ENCODE results near the gene SLC7A6. TPM values are rescaled to one million over a fixed set of nuclear protein-coding genes. Genes with fewer than 3 reads are reported as not detected.
A peak's percentile ranks its signal among the peaks of the same experiment; 100 is the strongest.

Gene SLC7A6
- total RNA-seq, 1 donor, result 15.2 TPM

DNA sequence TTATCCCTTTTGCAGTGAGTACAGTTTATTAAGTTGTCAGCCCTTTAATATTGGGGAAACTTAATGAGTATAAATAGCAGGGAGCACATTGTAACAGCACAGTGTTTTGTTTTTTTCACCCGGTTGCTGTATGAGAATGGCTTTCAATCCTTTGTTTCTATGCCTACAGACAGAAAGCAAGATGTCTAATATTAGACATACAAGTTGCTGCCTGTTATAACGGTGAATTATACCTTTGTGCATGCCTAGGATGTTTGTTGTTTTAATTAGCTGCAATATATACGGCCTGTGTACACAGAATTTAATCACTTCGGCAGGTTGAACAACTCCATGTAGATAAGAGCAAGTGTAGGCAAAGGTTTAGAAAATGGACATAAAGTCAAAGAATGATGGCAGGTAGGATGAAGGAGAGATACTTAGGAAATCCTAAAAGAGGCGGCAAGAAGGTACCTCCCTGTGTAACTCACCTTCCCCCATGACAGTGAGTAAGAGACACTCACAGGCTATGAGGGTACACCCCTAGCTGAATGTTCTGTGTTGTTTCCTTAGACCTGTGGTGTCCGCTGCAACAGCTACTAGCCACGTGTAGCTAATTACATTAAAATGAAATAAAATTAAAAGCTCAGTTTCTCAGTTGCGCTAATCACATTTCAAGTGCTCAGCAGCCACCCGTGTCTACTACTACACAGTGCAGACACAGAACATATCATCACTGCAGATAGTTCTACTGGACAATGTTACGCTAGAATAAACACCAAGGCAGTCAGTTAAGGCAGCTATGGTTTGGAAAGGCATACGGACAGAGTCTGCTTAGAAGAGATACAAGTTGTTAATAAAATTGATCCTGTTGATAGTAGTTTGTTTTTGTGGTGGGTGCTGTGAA, 35.5 kb downstream of the SLC7A6 start:
- TF ChIP-seq, protein P1, sequence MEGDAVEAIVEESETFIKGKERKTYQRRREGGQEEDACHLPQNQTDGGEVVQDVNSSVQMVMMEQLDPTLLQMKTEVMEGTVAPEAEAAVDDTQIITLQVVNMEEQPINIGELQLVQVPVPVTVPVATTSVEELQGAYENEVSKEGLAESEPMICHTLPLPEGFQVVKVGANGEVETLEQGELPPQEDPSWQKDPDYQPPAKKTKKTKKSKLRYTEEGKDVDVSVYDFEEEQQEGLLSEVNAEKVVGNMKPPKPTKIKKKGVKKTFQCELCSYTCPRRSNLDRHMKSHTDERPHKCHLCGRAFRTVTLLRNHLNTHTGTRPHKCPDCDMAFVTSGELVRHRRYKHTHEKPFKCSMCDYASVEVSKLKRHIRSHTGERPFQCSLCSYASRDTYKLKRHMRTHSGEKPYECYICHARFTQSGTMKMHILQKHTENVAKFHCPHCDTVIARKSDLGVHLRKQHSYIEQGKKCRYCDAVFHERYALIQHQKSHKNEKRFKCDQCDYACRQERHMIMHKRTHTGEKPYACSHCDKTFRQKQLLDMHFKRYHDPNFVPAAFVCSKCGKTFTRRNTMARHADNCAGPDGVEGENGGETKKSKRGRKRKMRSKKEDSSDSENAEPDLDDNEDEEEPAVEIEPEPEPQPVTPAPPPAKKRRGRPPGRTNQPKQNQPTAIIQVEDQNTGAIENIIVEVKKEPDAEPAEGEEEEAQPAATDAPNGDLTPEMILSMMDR (IDR thresholded peaks at IDR 0.05; ENCODE audit: insufficient read depth, low read length), result no peak
- DNase-seq (ENCODE audit: low read depth), result no peak
- no peak overlapping the region for H3K4me3 ChIP-seq (ENCODE audit: low read depth, low read length)

DNA sequence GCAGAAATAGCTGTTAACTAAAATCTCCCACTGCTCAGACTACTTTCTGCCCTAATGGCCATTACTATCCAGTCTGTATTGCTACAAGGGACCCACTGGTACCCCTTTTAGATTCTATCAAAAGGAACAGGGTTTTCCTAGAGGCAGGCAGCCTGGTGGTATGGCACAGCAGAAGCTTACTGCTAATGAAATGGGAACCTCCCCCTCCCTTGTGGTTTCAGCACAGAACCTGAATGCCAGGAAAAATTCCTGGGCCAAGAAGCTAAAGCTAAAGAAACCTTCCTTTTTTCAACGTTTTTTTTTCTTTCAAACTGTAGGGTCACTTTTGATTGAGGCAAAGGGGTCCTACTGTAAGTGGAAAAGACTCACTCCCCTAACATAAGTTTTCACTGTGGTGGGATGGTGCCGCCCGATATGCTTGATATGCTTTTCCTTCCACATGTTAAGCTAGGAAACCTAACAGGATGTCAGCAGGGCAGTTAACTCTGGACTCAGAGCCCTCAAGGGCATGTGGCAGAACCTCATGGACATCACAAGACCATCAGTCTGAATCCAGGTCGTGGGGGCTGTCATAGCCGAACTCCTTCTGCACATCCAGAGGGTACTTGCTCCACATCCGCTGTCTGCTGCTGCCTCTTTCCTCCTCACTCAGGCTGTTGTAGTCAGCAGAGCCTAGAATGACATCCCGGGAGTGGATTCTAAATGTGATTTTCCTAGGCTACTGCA, 36.6 kb downstream of the SLC7A6 start:
- DNase-seq (ENCODE audit: low read depth), result peak; percentile 14
- TF ChIP-seq, protein P1 (IDR thresholded peaks at IDR 0.05; ENCODE audit: insufficient read depth, low read length), result no peak

DNA sequence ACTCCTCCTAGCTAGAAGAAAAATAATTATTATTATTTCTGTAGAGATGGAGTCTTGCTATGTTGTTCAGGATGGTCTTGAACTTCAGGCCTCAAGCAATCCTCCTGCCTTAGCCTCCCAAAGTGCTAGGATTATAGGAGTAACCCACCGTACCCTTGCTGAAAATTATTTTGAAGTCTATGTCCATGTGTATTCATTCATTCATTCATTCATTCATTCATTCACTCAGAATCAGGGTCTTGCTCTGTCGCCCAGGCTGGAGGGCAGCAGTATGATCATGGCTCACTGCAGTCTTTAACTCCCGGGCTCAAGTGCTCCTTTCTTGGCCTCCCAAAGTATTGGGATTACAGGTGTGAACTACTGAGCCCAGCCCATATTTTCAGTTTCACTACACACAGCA, 42.3 kb downstream of the SLC7A6 start:
- DNase-seq (ENCODE audit: low read depth), result no peak
- H3K4me3 ChIP-seq (ENCODE audit: low read depth, low read length), result no peak overlapping the region
- TF ChIP-seq, protein P1 (IDR thresholded peaks at IDR 0.05; ENCODE audit: insufficient read depth, low read length), result no peak

More for the DNA sequence above, 36.6 kb downstream of the SLC7A6 start:
- H3K4me3 ChIP-seq (ENCODE audit: low read depth, low read length), result no peak overlapping the region

DNA sequence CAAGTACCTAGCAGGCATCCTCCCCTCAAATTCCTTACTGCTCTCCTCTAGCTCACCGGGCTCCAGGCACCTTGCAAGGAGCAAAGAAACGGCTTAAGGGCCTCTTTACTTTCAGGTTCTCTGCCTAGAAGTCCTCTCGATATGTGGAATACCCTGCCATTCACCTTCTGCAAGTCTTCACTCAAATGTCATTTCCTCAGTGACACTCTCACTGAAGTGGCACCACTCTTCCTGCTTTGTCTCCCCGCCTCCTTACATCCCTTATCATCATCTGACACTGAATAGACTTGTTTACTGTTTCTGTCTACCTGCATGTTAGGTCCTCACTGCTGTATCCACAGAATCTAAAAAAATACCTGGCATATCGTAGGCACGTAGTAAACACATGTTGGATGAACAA, 45.5 kb downstream of the SLC7A6 start:
- DNase-seq (ENCODE audit: low read depth), result no peak
- peak overlapping the region; percentile 93 for H3K4me3 ChIP-seq (ENCODE audit: low read depth, low read length)
- TF ChIP-seq, protein P1 (IDR thresholded peaks at IDR 0.05; ENCODE audit: insufficient read depth, low read length), result no peak

DNA sequence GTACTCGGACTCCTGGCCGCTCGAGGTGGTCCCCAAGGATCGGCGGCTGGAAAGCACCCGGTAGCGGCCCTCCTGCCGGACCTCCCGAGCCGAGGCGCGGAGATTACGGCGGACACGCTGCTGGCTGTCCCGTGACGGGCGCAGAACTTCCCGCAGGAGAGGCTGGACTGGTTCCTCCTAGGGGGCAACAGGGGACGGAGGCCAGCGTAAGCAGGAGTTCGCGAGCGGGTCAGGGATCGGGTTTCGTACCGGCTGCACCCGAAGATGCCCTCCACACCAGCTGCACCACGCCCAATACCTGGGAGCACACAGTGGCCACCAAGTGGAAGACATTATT, 46.1 kb downstream of the SLC7A6 start:
- no peak for DNase-seq (ENCODE audit: low read depth)
- peak overlapping the region; percentile 93 for H3K4me3 ChIP-seq (ENCODE audit: low read depth, low read length)
- TF ChIP-seq, protein P1 (IDR thresholded peaks at IDR 0.05; ENCODE audit: insufficient read depth, low read length), result no peak

DNA sequence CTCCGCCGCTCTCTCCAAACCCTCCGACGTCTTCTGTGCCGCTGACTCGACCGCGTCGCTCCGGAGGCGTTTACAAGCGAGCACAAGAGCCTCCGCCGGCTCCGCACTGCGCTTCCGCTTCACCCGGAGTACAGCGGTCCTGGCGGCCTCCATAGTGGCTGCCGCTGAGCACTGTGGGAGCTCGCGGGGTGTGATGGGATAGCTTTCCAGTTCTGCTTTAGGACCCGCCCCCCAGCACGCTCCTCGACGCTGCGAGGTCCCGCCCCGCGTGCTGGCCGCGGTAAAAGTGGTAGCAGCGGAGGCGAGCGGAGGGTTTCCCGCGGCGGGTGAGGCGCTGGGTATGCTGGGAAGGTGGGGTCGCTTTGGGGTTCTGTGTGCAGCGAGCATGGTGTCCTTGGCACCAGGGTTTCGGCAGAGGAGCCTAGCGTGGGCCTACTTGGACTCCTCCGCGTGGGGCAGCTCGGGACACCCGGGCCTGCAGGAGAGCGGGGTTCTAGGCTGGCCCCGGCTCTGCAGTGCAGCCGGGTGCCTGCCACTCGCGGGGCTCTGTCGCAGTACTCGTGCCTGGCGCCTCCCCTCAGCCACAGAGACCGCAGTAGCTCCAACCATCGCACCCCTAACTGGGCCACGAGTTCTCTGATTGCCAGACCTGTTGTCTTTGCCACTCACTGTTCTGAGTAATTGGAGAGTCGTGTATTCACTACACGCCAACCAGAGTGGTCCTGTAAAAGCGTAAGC, 46.6 kb downstream of the SLC7A6 start, which contains the start of the genes PRMT7 and SLC7A6OS:
Gene PRMT7, plus strand, starts transcription at position 246 of the 738 bp plus-strand sequence. CDS start 4,961 bp downstream, outside the sequence.
Gene SLC7A6OS, minus strand, starts transcription at position 173 of the 738 bp plus-strand sequence. Its CDS starts 20 bp downstream, at position 153.
- peak; percentile 81 for DNase-seq (ENCODE audit: low read depth)
- TF ChIP-seq, protein P1 (IDR thresholded peaks at IDR 0.05; ENCODE audit: insufficient read depth, low read length), result no peak
- H3K4me3 ChIP-seq (ENCODE audit: low read depth, low read length), result peak within 1 kb of the TSS; percentile 93

Data from fibroblast of the aortic adventitia (primary cell).